Peyer's patch (tissue), 4 donors: ENCODE measurements around the gene MARVELD3. TPM values are rescaled to one million over a fixed set of nuclear protein-coding genes. Genes with fewer than 3 reads are reported as not detected.
A peak's percentile ranks its signal among the peaks of the same experiment; 100 is the strongest.

Experiments
- DNase-seq, 3 donors: peaks; one replicate each; pipeline ENCODE4 v3.0.0-alpha.2; 2017 to 2019
- H3K27ac ChIP-seq, 4 donors: fragments of 200-600 bp; sonication (generic); one replicate each; pipeline ENCODE4 v1.5.1; 2016 to 2019
- H3K27me3 ChIP-seq, 2 donors: fragments of 200-600 bp; sonication (generic); one replicate each; pipeline ENCODE4 v1.5.1; 2019
- H3K36me3 ChIP-seq, 3 donors: fragments of 200-600 bp; sonication (generic); one replicate each; pipeline ENCODE4 v1.5.1; 2016 to 2019
- H3K4me1 ChIP-seq, 4 donors: fragments of 200-600 bp; sonication (generic); one replicate each; pipeline ENCODE4 v1.5.1; 2016 to 2019
- H3K4me3 ChIP-seq, 4 donors: fragments of 200-600 bp; sonication (generic); 1 replicate in 3 of 4; 2 replicates in 1 of 4; pipeline ENCODE4 v1.5.1; 2016 to 2019; ENCODE audit warnings: mild to moderate bottlenecking in 1 of 4
- H3K9me3 ChIP-seq, 4 donors: fragments of 200-600 bp; sonication (generic); one replicate each; pipeline ENCODE4 v1.5.1; 2016 to 2019; ENCODE audit warnings: mild to moderate bottlenecking in 1 of 4
- POLR2A ChIP-seq, 2 donors: fragments of 450-650 bp; IDR thresholded peaks; one replicate each; pipeline ENCODE4 v1.5.1; 2017; ENCODE audit warnings: antibody characterized with exemption in 2 of 2, mild to moderate bottlenecking in 2 of 2, moderate library complexity in 2 of 2
- total RNA-seq, 4 donors: library from RNA; depleted of rRNA; stranded (reverse); fragments of >200 nt; gene quantifications; one replicate each; pipeline ENCODE4 v1.1.0, GENCODE V29; 2016
- TF ChIP-seq, protein P1 (sequence below), 6 experiments: fragments of 450-650 bp in 4 of 6; fragments of 200-600 bp in 2 of 6; sonication (generic) in 1 of 6; IDR thresholded peaks; one replicate each; pipeline ENCODE4 v1.5.1; 2017 to 2019; ENCODE audit warnings: antibody characterized with exemption in 6 of 6, mild to moderate bottlenecking in 3 of 6, moderate library complexity in 1 of 6

The MARVELD3 gene
- total RNA-seq, 4 donors from 2014 or later: 66.0 to 167 (median 154) TPM

DNA sequence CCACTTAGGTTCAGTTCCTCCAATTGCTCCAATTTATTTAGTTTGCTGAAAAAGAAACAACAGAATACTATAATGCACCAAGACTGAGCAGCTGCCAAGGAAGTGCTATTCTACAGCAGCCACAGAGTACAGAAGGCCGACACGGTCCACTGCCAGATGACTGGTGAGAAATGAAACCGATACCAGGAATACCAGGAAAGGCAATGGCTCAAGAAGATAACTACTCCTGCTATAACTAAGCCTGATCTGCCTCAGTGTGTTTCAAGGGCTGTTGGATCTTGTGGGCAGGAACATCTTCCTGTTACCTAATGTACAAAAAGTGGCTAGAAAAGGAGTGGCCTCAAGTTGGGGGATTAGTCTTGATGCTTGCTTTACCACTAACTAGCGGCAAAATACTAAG lies 32.8 kb downstream of the MARVELD3 start:
- DNase-seq: peak; percentile 26 to 59 (median 56)
- Histone ChIP-seq H3K4me3 (no peak overlapping the region), H3K27me3 (no peaks in the 10 kb centered on the region), H3K36me3 (peaks cover 0 to 78% (median 0%) of the 10 kb centered on the region in 3 donors), H3K27ac (peak overlapping the region in 1 of 4 donors; percentile 60), H3K9me3 (no peaks in the 10 kb centered on the region), H3K4me1 (no peaks in the 10 kb centered on the region)
- TF ChIP-seq, protein P1, sequence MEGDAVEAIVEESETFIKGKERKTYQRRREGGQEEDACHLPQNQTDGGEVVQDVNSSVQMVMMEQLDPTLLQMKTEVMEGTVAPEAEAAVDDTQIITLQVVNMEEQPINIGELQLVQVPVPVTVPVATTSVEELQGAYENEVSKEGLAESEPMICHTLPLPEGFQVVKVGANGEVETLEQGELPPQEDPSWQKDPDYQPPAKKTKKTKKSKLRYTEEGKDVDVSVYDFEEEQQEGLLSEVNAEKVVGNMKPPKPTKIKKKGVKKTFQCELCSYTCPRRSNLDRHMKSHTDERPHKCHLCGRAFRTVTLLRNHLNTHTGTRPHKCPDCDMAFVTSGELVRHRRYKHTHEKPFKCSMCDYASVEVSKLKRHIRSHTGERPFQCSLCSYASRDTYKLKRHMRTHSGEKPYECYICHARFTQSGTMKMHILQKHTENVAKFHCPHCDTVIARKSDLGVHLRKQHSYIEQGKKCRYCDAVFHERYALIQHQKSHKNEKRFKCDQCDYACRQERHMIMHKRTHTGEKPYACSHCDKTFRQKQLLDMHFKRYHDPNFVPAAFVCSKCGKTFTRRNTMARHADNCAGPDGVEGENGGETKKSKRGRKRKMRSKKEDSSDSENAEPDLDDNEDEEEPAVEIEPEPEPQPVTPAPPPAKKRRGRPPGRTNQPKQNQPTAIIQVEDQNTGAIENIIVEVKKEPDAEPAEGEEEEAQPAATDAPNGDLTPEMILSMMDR (IDR thresholded peaks at IDR 0.05): no peak
- no peak for TF ChIP-seq POLR2A (IDR thresholded peaks at IDR 0.05)

DNA sequence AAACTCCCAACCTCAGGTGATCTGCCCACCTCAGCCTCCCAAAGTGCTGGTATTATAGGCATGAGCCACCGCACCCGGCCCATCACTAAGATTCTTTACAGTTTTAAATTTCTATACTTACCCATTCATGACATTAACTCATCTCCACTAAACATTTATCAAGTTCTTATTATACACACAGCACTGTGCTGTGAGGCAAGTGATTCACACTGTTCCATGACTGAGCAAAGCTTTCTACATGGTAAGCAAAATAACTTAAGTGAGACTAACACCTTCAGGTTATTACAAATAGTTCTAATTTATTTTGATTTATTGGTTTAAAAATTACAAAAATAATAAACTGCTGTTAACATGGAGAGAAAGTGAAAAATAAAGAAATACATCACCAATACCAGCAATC lies 33.5 kb downstream of the MARVELD3 start:
- Histone ChIP-seq H3K27ac (peak overlapping the region in 1 of 4 donors; percentile 48), H3K36me3 (peaks cover 0 to 80% (median 0%) of the 10 kb centered on the region in 3 donors), H3K9me3 (no peaks in the 10 kb centered on the region), H3K4me3 (no peak overlapping the region), H3K27me3 (no peaks in the 10 kb centered on the region), H3K4me1 (no peaks in the 10 kb centered on the region)
- TF ChIP-seq, protein P1 (IDR thresholded peaks at IDR 0.05): no peak
- no peak for TF ChIP-seq POLR2A (IDR thresholded peaks at IDR 0.05)
- no peak for DNase-seq

DNA sequence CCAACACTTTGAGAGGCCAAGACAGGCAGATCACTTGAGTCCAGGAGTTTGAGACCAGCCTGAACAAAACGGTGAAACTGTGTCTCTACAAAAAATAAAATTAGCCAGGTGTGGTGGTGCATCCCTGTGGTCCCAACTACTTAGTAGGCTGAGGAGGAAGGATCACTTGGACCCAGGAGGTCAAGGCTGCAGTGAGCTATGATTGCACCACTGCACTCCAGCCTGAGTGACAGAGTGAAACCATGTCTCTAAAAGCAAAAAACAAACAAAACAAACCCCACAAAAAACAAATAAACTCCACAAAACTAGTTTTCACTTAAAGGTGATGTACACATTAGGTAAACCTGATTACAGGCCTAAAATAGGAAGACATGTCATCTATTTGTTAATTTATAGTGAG lies 40.3 kb downstream of the MARVELD3 start:
- Histone ChIP-seq H3K4me1 (peaks cover 0 to 6% (median 0%) of the 10 kb centered on the region in 4 donors), H3K36me3 (peaks cover 0 to 69% (median 0%) of the 10 kb centered on the region in 3 donors)

DNA sequence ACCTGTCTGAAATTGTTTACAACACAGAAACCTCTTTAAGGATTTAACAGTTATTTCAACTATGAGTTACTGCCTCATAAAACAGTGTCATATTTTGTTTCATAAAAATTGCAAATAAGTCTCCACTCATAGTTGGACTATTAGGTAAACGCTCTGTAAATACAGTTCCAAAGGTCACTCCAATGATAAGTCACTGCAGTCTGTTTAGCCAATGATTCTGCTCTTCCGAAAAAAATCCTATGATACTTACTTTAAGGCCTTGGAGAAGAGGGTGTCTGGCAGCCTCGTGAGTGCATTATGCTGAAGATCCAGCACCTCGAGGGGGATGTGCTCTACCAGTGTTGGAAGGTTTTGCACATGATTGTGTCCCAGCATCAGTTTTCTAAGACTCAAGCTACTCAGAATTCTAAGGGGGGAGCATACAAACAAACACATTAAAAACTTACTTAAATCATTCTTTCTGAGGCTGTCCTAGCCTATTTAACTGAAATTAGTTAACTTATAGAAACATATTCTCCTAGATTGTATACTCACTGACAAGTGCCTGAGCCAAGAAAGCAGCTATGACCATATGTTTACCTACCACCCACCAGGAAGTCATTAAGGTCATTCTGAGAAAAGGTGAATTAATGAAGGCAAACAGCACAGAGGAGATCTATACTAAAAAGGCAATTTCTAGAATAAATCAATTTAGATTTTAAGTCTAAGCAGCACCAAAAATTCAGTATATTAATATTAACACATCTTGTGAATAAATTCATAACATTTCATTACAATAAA lies 41.1 kb downstream of the MARVELD3 start:
- H3K4me1 ChIP-seq: peaks cover 0 to 6% (median 0%) of the 10 kb centered on the region in 4 donors
- peaks cover 0 to 64% (median 0%) of the 10 kb centered on the region in 3 donors for H3K36me3 ChIP-seq
- TF ChIP-seq, protein P1 (IDR thresholded peaks at IDR 0.05): no peak
- TF ChIP-seq POLR2A (IDR thresholded peaks at IDR 0.05): no peak
- no peaks in the 10 kb centered on the region for H3K9me3 ChIP-seq
- peak overlapping the region in 1 of 4 donors; percentile 67 for H3K27ac ChIP-seq
- no peak for DNase-seq
- no peaks in the 10 kb centered on the region for H3K27me3 ChIP-seq
- H3K4me3 ChIP-seq: no peak overlapping the region

More for the DNA sequence above, 40.3 kb downstream of the MARVELD3 start:
- Histone ChIP-seq H3K27me3 (no peaks in the 10 kb centered on the region), H3K9me3 (no peaks in the 10 kb centered on the region), H3K4me3 (no peak overlapping the region), H3K27ac (peak overlapping the region in 1 of 4 donors; percentile 67)
- DNase-seq: no peak
- TF ChIP-seq, protein P1 (IDR thresholded peaks at IDR 0.05): no peak

DNA sequence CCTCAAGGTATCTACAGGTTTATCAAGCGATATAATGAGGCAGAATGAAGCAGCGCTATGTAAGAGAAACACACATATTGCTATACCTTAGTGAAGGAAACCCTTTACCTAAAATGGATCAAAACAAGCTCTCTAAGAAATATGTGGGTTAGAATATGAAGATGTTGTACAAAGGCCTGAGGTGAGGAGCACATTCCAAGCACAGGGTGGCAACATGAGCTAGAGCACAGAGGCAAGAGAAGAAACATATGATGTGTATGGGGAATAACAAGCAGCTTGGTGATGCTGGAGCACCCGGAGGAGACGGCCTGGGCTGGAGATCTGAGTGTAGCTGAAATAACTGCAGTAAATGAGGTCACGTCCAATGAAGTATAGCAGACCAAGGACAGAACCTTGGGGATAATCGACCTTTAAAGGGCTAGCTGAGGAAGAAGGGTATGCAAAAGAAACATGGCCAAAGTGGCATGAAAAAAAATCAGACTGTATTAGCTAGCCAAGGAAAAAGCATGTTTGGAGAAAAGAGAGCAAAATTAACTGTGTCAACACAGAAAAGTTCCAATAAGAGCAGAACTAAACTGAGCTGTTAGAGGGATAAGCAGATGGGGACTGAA lies 44.0 kb downstream of the MARVELD3 start:
- TF ChIP-seq, protein P1 (IDR thresholded peaks at IDR 0.05): peak in 1 of 6 experiments; percentile 9
- TF ChIP-seq POLR2A (IDR thresholded peaks at IDR 0.05): no peak
- no peaks in the 10 kb centered on the region for H3K27me3 ChIP-seq
- peaks cover 0 to 41% (median 0%) of the 10 kb centered on the region in 3 donors for H3K36me3 ChIP-seq
- peaks cover 0 to 6% (median 0%) of the 10 kb centered on the region in 4 donors for H3K4me1 ChIP-seq
- no peak for DNase-seq
- H3K9me3 ChIP-seq: no peaks in the 10 kb centered on the region
- no peak overlapping the region for H3K4me3 ChIP-seq
- H3K27ac ChIP-seq: peak overlapping the region in 2 of 4 donors; percentile 41 to 64
